Suprapubic skin (tissue), 4 donors: ENCODE data around the gene WWC2.

Source experiments
- POLR2A ChIP-seq, 2 donors: fragments of 450-650 bp; IDR thresholded peaks; one replicate each; pipeline ENCODE4 v1.6.1; 2017; ENCODE audit warnings: antibody characterized with exemption in 2 of 2, mild to moderate bottlenecking in 2 of 2, moderate library complexity in 2 of 2
- POLR2AphosphoS5 ChIP-seq, 3 donors: sonication (generic); formaldehyde crosslinking; IDR thresholded peaks; one replicate each; pipeline ENCODE4 v1.6.1; 2017; ENCODE audit warnings: antibody characterized with exemption in 3 of 3
- TF ChIP-seq, protein P1 (sequence below), 2 donors: fragments of 200-600 bp in 1 of 2; fragments of 450-650 bp in 1 of 2; sonication (generic) in 1 of 2; IDR thresholded peaks; one replicate each; pipeline ENCODE4 v1.5.1; 2016 to 2019; ENCODE audit warnings: antibody characterized with exemption in 2 of 2, mild to moderate bottlenecking in 1 of 2, moderate library complexity in 1 of 2

GRCh38 chr4:183147983-183148382, 48.9 kb downstream of the WWC2 start:
- no peak for TF ChIP-seq POLR2A (IDR thresholded peaks at IDR 0.05)
- TF ChIP-seq, protein P1, sequence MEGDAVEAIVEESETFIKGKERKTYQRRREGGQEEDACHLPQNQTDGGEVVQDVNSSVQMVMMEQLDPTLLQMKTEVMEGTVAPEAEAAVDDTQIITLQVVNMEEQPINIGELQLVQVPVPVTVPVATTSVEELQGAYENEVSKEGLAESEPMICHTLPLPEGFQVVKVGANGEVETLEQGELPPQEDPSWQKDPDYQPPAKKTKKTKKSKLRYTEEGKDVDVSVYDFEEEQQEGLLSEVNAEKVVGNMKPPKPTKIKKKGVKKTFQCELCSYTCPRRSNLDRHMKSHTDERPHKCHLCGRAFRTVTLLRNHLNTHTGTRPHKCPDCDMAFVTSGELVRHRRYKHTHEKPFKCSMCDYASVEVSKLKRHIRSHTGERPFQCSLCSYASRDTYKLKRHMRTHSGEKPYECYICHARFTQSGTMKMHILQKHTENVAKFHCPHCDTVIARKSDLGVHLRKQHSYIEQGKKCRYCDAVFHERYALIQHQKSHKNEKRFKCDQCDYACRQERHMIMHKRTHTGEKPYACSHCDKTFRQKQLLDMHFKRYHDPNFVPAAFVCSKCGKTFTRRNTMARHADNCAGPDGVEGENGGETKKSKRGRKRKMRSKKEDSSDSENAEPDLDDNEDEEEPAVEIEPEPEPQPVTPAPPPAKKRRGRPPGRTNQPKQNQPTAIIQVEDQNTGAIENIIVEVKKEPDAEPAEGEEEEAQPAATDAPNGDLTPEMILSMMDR (IDR thresholded peaks at IDR 0.05), result no peak
- TF ChIP-seq POLR2AphosphoS5 (IDR thresholded peaks at IDR 0.05), result no peak
